ENCODE results near the gene GZF1. TPM values are rescaled to one million over a fixed set of nuclear protein-coding genes. Genes with fewer than 3 reads are reported as not detected.

GZF1 gene
- 10 to 100 TPM; 10.1 to 23.0 (median 13.3) TPM for total RNA-seq

DNA sequence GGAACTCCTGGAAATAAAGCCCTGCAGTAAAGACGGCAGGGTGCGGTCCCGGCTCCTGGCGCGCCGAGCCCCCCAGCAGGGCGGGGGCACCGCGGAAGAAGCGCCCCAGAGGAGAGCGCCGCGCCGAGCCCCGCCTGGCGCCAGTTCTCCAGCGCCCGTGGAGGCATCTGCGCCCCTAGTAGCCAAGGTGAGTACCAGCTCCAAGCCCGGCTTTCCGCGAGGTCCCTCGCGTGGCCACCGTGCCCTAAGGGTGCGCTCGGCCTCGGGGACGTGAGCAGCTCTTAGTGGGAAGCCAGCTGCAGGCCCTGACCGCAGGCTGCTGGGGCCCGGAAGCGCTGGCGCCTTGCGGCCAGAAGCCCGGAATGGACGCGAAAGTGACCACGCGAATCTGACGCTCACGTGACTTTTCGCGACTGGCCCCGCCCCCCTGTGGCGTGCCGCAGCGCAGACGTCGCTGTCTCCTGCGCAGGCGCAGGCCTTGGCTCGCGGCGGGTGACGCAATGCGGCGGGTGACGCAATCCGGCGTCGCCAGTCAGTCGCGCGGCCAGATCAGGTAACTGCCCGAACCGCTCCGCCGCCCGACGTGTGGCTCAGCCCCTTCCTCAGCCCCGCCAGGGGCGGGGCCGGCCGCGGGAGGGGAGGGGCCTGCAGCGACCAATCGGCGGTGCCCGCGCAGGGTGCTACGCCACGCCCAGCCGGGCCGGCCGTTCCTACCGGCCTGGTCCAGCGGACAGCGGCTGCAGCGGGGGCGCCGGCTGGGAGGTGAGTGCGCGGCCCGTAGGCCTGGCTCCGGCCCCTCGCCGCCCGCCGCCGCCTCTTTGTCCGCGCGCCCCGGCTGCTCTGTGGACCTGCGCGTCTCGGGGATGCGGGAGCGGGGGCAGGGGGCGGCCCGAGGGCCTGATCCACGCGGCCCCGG is at the start of gene GZF1:
GZF1 (plus strand) TSS at position 707 of the 916 bp plus-strand sequence. CDS start 2,202 bp downstream, outside the sequence.
- intact Hi-C loops (cut with DNase I; ENCODE audit: low total_unique reads) (loop anchor here (2.0 kb wide), 1 partner anchor 209 kb away; no protein-coding TSS in a partner anchor), in situ Hi-C loops (cut with MboI; ENCODE audit: low sequenced_read_pairs in 4 of 4) (loop anchor here in 2 of 4 donors (10.0 kb wide), 1 partner anchor 273 kb away; the partner anchor contains the start of gene CST3 (in 2 of the 2))
- ATAC-seq (peak; percentile 61 to 71), DNase-seq (peak; percentile 94 to 98)
- Histone ChIP-seq H3K27ac (peak within 1 kb of the TSS; percentile 97 to 99 (median 98)), H3K4me1 (peaks cover 45 to 47% of the 10 kb centered on the region in 2 donors), H3K27me3 (no peaks in the 10 kb centered on the region), H3K36me3 (peaks cover 0 to 7% of the 10 kb centered on the region in 2 donors), H3K4me3 (peak within 1 kb of the TSS; percentile 78 to 90 (median 82)), H3K9me3 (no peaks in the 10 kb centered on the region)
- TF ChIP-seq POLR2A (IDR thresholded peaks at IDR 0.05) = peak; percentile 96
- TF ChIP-seq, protein P1, sequence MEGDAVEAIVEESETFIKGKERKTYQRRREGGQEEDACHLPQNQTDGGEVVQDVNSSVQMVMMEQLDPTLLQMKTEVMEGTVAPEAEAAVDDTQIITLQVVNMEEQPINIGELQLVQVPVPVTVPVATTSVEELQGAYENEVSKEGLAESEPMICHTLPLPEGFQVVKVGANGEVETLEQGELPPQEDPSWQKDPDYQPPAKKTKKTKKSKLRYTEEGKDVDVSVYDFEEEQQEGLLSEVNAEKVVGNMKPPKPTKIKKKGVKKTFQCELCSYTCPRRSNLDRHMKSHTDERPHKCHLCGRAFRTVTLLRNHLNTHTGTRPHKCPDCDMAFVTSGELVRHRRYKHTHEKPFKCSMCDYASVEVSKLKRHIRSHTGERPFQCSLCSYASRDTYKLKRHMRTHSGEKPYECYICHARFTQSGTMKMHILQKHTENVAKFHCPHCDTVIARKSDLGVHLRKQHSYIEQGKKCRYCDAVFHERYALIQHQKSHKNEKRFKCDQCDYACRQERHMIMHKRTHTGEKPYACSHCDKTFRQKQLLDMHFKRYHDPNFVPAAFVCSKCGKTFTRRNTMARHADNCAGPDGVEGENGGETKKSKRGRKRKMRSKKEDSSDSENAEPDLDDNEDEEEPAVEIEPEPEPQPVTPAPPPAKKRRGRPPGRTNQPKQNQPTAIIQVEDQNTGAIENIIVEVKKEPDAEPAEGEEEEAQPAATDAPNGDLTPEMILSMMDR (IDR thresholded peaks at IDR 0.05 in 4 of 5, conservative IDR thresholded peaks at IDR 0.05 in 1 of 5) = peak in 4 of 5 experiments; percentile 4 to 42 (median 20)

DNA sequence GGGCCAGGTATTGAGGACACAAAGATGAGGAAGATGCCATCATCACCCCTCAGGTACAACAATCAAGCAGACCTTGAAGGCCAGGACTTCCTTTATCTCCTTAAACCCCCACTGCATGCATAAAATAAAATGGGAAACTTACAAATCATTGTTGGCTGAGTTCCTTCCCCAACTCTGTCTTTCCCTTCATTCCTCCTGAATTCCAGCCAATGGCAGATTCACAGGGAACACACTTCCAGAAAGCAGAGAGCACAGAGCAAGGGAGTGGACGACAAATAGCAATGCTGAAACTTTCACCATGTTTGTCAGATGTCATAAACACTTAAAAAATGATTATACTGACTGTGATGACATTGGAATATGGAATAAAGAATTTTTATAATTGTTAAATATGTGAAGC is 48.7 kb upstream of the GZF1 start:
- no peaks in the 10 kb centered on the region for H3K4me1 ChIP-seq
- no peaks in the 10 kb centered on the region for H3K27me3 ChIP-seq
- ATAC-seq = no peak

DNA sequence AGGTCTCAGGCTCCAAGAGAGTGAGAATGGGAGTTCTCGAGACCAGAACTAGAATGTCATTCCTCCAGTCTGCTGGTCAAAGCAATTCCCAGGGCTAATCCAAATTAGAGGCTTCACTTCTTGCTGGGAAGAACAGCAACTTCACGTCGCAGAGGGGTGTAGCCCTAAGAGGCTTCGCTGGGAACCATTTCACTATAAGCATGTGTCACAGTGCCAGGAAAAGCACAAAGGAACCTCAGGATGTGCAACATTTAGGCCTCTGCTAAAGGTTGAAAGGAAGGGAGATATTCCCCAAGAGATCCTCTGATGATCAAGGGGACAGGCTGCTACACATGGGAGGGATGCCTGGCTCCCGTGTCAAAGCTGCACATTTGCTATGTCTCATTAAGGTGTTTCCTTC is 47.3 kb upstream of the GZF1 start:
- TF ChIP-seq, protein P1 (IDR thresholded peaks at IDR 0.05 in 4 of 5, conservative IDR thresholded peaks at IDR 0.05 in 1 of 5) = no peak
- no peak for ATAC-seq
- intact Hi-C loops (cut with DNase I; ENCODE audit: low total_unique reads) (no loop called here), in situ Hi-C loops (cut with MboI; ENCODE audit: low sequenced_read_pairs in 4 of 4) (no loop called here)
- Histone ChIP-seq H3K4me3 (no peak overlapping the region), H3K27me3 (no peaks in the 10 kb centered on the region), H3K27ac (peak overlapping the region in 3 of 4 donors; percentile 10 to 61 (median 48)), H3K9me3 (no peaks in the 10 kb centered on the region), H3K36me3 (no peaks in the 10 kb centered on the region), H3K4me1 (no peaks in the 10 kb centered on the region)
- DNase-seq = no peak

More for the DNA sequence above, 48.7 kb upstream of the GZF1 start:
- DNase-seq = no peak
- no peak overlapping the region for H3K4me3 ChIP-seq
- no peak for TF ChIP-seq POLR2A (IDR thresholded peaks at IDR 0.05)
- TF ChIP-seq, protein P1 (IDR thresholded peaks at IDR 0.05 in 4 of 5, conservative IDR thresholded peaks at IDR 0.05 in 1 of 5) = no peak
- in situ Hi-C loops (cut with MboI; ENCODE audit: low sequenced_read_pairs in 4 of 4) (no loop called here), intact Hi-C loops (cut with DNase I; ENCODE audit: low total_unique reads) (no loop called here)
- H3K9me3 ChIP-seq = no peaks in the 10 kb centered on the region
- no peaks in the 10 kb centered on the region for H3K36me3 ChIP-seq
- H3K27ac ChIP-seq = no peak overlapping the region

DNA sequence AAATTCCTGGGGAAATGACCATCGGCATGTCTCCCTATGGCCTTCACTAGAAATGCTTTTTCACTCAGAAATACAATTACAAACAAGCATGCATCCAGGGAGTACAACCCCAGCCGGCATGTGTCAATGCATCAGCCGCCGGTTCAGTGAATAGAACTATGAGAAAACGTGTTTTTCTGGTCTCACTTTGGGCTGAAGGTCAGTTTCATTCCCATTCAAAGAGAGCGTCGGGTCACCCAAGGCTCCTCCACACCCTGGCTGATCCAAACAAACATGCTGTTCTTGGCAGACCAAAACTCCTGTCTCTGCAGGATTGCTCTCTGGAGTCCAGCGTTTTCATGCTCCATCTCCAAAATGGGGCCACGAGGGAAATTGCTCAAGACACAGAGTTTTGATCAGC is 46.9 kb upstream of the GZF1 start:
- DNase-seq = peak; percentile 27 to 58
- in situ Hi-C loops (cut with MboI; ENCODE audit: low sequenced_read_pairs in 4 of 4) = no loop called here

More for the DNA sequence above, 46.9 kb upstream of the GZF1 start:
- TF ChIP-seq, protein P1 (IDR thresholded peaks at IDR 0.05 in 4 of 5, conservative IDR thresholded peaks at IDR 0.05 in 1 of 5) = no peak
- Histone ChIP-seq H3K4me3 (no peak overlapping the region), H3K36me3 (no peaks in the 10 kb centered on the region), H3K27ac (peak overlapping the region in 2 of 4 donors; percentile 48 to 61), H3K4me1 (no peaks in the 10 kb centered on the region), H3K9me3 (no peaks in the 10 kb centered on the region), H3K27me3 (no peaks in the 10 kb centered on the region)
- ATAC-seq = peak; percentile 79 to 83
- intact Hi-C loops (cut with DNase I; ENCODE audit: low total_unique reads) = no loop called here
